Measurements from ENCODE around the gene LMAN2L.
"Not testable (repeated sequence)": the region's sequence is repeated elsewhere in the genome, so short reads cannot be mapped to it uniquely, and the experiment has no call there.

DNA sequence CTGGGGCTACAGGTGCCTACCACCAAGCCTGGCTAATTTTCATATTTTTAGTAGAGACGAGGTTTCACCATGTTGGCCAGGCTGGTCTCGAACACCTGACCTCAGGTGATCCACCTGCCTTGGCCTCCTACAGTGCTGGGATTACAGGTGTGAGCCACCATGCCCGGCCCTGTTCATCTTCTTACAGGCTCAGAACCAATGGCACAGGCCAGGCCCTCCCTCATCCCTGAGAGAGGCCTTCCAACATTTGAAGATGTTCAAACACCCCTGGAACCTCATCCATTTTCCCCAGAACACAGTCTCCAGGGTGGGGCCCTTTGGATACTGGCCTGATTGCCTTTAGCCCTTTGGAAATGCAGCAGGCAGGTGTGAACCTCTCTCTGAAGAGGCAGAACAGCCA is 74.1 kb downstream of the LMAN2L start:
- TF ChIP-seq YY1 (IDR thresholded peaks at IDR 0.05; ENCODE audit: insufficient read depth, insufficient read length); ZNF274 (IDR thresholded peaks at IDR 0.05; ENCODE audit: low read depth, low read length): not testable (repeated sequence)
